HG03280 (cell line): ENCODE data around the gene HMX1.

Experiments used
- ATAC-seq: cut with Tn5 transposase; IDR thresholded peaks from one replicate; pipeline ENCODE4 v1.9.1; 2021; ENCODE audit warnings: mild to moderate bottlenecking, moderate library complexity; ENCODE audit not compliant: unreplicated experiment

HMX1 gene

DNA sequence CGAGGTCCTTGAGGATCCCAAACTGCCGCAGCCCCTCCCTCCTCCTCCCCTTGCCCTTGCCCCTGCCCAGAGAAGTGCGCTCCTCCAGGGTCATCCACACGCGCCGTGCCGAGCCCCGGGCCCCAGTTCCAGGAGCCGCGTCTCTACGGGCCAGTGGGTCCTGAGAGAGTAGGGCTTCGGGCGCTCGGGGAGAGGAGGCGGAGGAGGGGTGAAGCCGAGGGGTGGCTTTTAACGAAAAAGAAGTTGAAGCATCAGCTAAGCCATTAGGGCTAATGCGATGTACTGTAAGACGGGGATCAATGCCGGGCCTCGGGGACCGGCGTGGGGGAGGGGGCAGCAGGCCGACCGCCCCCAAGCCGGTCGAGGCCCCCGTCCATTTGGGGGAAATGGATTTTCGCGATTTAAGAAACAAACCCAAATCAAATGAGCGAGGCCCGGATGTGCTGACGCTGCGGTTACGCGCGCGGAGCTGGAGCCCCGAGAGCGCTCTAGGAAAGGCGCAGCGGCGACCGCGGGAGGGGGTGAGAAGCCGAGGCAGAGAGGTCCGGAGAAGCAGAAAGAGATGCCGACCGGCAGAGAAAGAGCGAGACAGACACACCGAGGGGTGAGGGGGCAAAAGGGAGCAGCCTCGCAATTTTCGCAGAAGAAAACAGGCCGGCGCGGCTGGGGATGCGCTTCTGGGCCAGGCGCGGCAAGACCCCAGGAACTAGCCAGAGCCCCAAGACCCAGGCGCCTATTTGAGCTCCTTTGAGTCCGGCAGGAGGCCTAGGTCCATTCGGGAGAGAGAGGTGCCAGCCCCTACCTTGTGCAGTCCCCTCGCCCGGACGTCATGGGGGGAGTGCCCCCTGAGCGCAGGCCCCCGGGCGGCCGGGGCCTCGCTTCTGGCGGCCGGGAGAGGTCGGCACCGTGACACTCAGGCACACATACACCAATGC is 13.6 kb downstream of the HMX1 start:
- no peak for ATAC-seq

GRCh38 chr4:8856835-8857621 is 14.6 kb downstream of the HMX1 start:
- no peak for ATAC-seq

DNA sequence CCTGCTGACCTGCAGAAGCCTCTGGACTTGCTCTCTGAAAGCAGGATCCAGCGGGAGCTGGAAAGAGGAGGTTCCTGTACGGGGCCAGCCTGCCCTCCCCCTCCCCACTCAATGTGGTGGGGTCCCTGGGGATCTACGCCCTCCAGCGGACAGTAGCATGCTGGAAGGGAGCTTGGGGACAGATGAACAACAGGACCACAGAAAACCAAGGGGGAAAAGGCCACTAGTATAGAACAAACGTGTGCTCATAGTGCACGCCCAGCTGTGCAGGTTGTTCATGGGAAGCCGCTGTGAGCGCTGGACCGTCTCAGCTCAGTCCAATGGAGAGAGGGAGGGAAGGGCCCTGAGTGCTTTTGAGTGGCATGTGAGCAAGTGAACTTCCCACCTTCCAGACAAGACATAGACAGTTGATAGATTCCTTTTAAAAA is 15.8 kb downstream of the HMX1 start:
- no peak for ATAC-seq

DNA sequence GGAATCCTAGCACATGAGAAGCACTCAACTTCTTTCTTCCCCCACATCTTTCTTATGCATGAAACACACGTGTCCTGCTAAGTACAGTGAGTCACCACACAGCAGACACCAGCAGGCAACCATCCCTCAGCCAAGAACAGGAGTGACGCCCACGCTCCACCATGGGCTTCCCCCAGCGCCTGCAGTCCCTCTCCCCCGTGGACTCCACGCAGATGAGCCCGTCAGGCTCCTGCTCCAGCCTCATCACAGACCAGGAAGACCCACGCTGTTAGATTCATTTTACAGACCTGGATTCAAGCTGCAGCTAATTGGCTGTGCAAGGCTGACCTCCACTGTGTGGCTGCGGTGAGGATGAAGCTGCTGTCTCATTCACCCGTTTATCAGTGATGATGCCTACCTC is 16.7 kb downstream of the HMX1 start:
- ATAC-seq: no peak

DNA sequence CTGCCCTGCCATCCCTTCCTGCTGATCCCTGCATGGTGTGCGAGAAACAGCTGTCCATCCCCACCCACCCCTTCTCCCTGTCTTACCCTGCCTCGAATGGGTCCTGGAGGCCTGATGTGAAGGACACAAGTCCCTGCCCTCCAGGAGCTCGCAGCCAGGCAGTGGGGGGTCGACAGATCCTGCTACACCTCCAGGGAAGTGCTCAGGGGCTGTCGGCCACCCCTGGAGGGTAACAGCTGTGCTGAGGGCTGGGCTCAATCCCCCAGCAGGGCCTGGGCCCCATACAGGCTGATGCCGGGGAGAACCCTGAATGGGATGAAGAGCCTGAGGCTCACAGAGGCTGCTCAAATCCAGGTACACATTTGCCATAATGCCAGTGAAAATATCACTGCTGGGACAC is 17.6 kb downstream of the HMX1 start:
- no peak for ATAC-seq

DNA sequence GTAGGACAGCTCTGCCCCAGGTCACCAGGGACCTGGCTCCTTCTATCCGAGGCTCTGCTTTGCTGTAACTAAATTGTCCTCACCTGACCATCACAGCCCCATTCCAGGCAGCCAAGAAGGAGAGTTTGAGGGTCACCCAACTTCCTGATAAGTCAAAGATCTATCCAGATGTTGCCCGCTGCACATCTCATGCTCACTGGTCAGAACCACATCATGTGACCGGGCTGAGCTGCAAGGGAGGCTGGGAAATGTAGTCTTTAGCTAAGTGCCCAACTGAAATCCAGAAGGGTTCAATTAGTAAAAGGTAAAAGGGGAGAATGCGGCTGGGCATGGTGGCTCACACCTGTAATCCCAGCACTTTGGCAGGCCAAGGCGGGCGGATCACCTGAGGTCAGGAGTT is 18.4 kb downstream of the HMX1 start:
- ATAC-seq: no peak

GRCh38 chr4:8852118-8852704 is 19.4 kb downstream of the HMX1 start:
- ATAC-seq: no peak

GRCh38 chr4:8851321-8852117 is 20.1 kb downstream of the HMX1 start:
- no peak for ATAC-seq

- ATAC-seq: no peak
Observed at GRCh38 chr4:8850830-8851188, 20.8 kb downstream of the HMX1 start.

- no peak for ATAC-seq
Observed at GRCh38 chr4:8850074-8850829, 21.4 kb downstream of the HMX1 start.

DNA sequence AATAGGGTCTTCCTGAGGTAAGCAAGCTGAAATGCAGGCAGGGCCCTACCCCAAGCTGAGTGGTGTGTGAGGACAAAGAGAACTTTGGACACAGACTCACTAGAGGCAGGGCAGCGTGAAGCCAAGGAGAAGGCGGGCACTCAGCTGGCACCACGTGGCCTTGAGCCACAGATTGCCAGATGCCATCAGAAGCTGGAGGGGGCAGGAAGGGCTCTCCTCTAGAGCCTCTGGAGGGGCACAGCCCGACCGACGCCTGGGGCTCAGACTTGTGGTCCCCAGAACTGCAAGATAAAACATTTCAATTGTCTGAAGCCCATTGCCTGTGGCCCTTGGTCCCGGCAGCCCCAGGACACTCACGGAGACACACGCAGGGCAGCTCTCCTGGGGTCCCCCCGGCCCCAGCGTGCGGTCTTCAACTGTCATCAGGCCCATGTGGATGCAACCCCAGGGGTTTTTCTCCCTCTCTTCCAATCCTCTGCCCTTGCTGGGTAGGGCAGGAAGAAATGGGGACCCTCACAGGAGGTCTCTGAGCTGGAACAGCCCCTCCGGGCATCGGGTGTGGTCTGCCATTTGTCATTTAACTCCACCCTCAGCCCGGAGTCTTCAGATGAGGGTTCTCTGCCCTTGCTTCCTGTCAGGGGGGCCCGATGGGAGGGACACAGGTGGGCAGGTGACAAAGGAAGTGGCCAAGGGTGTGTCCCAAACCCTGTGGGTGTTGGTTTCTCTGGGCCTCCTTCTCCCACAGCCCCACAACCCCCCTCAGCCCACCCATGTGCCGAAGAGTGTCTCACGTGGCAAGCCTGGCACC is 22.2 kb downstream of the HMX1 start:
- ATAC-seq: no peak

- no peak for ATAC-seq
Observed at GRCh38 chr4:8848507-8849265, 23.0 kb downstream of the HMX1 start.

- no peak for ATAC-seq
Observed at GRCh38 chr4:8847764-8848163, 23.9 kb downstream of the HMX1 start.

GRCh38 chr4:8847331-8847730 is 24.3 kb downstream of the HMX1 start:
- ATAC-seq: no peak

DNA sequence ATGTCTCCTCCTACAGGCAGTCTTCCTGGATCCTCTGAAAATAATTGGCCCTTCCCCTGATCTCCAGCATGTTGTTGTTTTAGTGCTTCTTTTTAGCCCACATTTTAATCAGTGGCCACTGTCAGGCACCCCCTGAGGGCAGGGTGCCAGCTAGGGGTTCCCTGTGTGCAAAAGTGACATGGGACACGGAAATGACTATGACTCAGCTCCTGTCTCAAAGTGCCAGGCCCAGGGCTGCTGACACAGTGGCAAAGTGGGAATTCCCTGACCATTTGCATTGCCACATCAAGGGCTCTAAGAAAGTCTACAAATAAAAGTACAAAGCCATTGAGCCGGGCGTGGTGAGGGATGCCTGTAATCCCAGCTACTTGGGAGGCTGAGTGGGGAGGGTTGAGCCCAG is 24.8 kb downstream of the HMX1 start:
- ATAC-seq: no peak

GRCh38 chr4:8846046-8846720 is 25.5 kb downstream of the HMX1 start:
- no peak for ATAC-seq

DNA sequence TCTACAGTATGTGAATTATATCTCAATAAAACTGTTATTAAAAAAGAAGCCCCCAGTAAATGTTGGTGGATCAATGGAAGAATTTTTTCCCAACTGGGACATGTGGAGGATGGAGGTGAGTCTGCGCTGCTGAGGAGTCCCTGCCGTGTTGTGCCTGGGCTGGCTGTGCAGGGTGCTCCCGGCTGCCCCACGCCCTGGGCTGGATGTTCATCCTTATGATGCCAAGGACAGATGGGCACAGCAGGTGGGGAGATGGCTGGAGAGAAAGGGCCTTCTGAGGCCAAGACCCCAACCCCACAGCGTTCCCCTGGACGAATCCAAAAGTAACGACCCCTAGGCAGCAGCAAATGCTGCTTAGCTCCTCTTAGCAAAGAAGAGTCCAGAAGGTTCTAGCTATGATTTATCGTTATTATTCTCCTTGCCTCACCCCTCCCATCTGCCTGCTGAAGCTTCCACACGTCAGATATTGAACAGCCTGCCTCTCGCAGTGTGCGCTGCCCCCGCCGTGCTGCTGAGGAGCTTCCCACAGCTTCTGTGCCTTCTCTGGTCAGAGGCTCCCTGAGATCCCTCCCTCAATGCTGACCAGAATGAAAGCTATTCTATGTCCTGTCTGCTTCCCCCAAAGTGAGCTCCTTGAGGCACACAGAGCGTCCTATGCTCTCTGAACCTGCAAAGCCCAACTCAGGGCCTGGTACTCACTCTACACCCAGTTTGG is 26.5 kb downstream of the HMX1 start:
- ATAC-seq: no peak
